ENCODE data around the gene FAM107B. TPM values are rescaled to one million over a fixed set of nuclear protein-coding genes. Genes with fewer than 3 reads are reported as not detected.
A peak's percentile ranks its signal among the peaks of the same experiment; 100 is the strongest.

Gene FAM107B
- total RNA-seq, result 86.2 TPM
- long read RNA-seq, transcript FAM107B-205 (5 exons, 2,374 nt), result minor isoform, 24 of 107 reads
- long read RNA-seq, transcript FAM107B-211 (4 exons, 2,633 nt), result major isoform, 54 of 107 reads
- long read RNA-seq, partial matches to known transcripts, result 3 of 107 reads
- long read RNA-seq, other reads (novel, unspliced or antisense), result 20 of 107 reads

- no peak for ATAC-seq
- no peak for DNase-seq
- Histone ChIP-seq H3K36me3 (no peaks in the 10 kb centered on the region), H3K4me3 (no peak within 1 kb of the TSS), H3K27ac (no peak within 1 kb of the TSS), H3K4me1 (peaks cover 10% of the 10 kb centered on the region), H3K9me3 (no peaks in the 10 kb centered on the region), H3K27me3 (no peaks in the 10 kb centered on the region)
- intact Hi-C loops (cut with DNase I), result no loop called here
- TF ChIP-seq CTCF (IDR thresholded peaks at IDR 0.05), result no peak
Observed at GRCh38 chr10:14774797-14775196, at the start of gene FAM107B. TSS of gene FAM107B (minus strand) at chr10:14774897. CDS start at chr10:14774663, 234 bp downstream.

GRCh38 chr10:14823966-14824365 lies 49.3 kb upstream of the FAM107B start:
- TF ChIP-seq CTCF (IDR thresholded peaks at IDR 0.05), result no peak
- no peak for DNase-seq
- Histone ChIP-seq H3K4me1 (no peaks in the 10 kb centered on the region), H3K27ac (no peak overlapping the region), H3K9me3 (no peaks in the 10 kb centered on the region), H3K27me3 (no peaks in the 10 kb centered on the region), H3K4me3 (no peak overlapping the region), H3K36me3 (no peaks in the 10 kb centered on the region)
- ATAC-seq, result peak; percentile 23
- intact Hi-C loops (cut with DNase I), result loop anchor here (10.0 kb wide), 1 partner anchor 319 kb away; no protein-coding TSS in a partner anchor

GRCh38 chr10:14822879-14823755 lies 48.4 kb upstream of the FAM107B start:
- peak; percentile 70 for ATAC-seq
- H3K27ac ChIP-seq, result no peak overlapping the region

GRCh38 chr10:14821635-14822375 lies 47.1 kb upstream of the FAM107B start:
- TF ChIP-seq CTCF (IDR thresholded peaks at IDR 0.05), result no peak
- intact Hi-C loops (cut with DNase I), result loop anchor here (10.0 kb wide), 1 partner anchor 317 kb away; no protein-coding TSS in a partner anchor
- Histone ChIP-seq H3K4me1 (no peaks in the 10 kb centered on the region), H3K9me3 (no peaks in the 10 kb centered on the region), H3K27me3 (no peaks in the 10 kb centered on the region), H3K27ac (no peak overlapping the region), H3K4me3 (no peak overlapping the region), H3K36me3 (no peaks in the 10 kb centered on the region)
- DNase-seq (no peak), ATAC-seq (no peak)

More at GRCh38 chr10:14822879-14823755, 48.4 kb upstream of the FAM107B start:
- TF ChIP-seq CTCF (IDR thresholded peaks at IDR 0.05), result peak; percentile 65
- Histone ChIP-seq H3K4me3 (no peak overlapping the region), H3K36me3 (no peaks in the 10 kb centered on the region), H3K9me3 (no peaks in the 10 kb centered on the region), H3K4me1 (no peaks in the 10 kb centered on the region), H3K27me3 (no peaks in the 10 kb centered on the region)
- intact Hi-C loops (cut with DNase I), result loop anchor here (10.0 kb wide), 1 partner anchor 318 kb away; no protein-coding TSS in a partner anchor
- no peak for DNase-seq

GRCh38 chr10:14820775-14821154 lies 46.1 kb upstream of the FAM107B start:
- H3K9me3 ChIP-seq, result no peaks in the 10 kb centered on the region
- DNase-seq, result no peak
- ATAC-seq, result no peak
- intact Hi-C loops (cut with DNase I), result loop anchor here (10.0 kb wide), 1 partner anchor 316 kb away; no protein-coding TSS in a partner anchor
- no peak overlapping the region for H3K27ac ChIP-seq
- no peak overlapping the region for H3K4me3 ChIP-seq
- no peak for TF ChIP-seq CTCF (IDR thresholded peaks at IDR 0.05)
- no peaks in the 10 kb centered on the region for H3K4me1 ChIP-seq
- H3K36me3 ChIP-seq, result no peaks in the 10 kb centered on the region
- H3K27me3 ChIP-seq, result no peaks in the 10 kb centered on the region
